Activated naive CD4-positive, alpha-beta T cell treated with anti-CD3 and anti-CD28 coated beads, Interleukin-2, amount 50 U/mL, for 24 hours (primary cell): ENCODE measurements around the gene CLEC2L.

ENCODE experiments used
- H3K27ac Mint-ChIP-seq: one replicate; pipeline ENCODE4 v1.8.0; 2021; ENCODE audit warnings: mild to moderate bottlenecking, mixed read lengths
- H3K27me3 Mint-ChIP-seq: one replicate; pipeline ENCODE4 v1.8.0; 2021; ENCODE audit warnings: mixed read lengths
- H3K36me3 Mint-ChIP-seq: one replicate; pipeline ENCODE4 v1.8.0; 2021; ENCODE audit warnings: mixed read lengths
- H3K4me1 Mint-ChIP-seq: one replicate; pipeline ENCODE4 v1.8.0; 2021; ENCODE audit warnings: mixed read lengths
- H3K4me3 Mint-ChIP-seq: one replicate; pipeline ENCODE4 v1.8.0; 2021; ENCODE audit warnings: mild to moderate bottlenecking, mixed read lengths
- H3K9me3 Mint-ChIP-seq: one replicate; pipeline ENCODE4 v1.8.0; 2021; ENCODE audit warnings: mixed read lengths

The CLEC2L gene

DNA sequence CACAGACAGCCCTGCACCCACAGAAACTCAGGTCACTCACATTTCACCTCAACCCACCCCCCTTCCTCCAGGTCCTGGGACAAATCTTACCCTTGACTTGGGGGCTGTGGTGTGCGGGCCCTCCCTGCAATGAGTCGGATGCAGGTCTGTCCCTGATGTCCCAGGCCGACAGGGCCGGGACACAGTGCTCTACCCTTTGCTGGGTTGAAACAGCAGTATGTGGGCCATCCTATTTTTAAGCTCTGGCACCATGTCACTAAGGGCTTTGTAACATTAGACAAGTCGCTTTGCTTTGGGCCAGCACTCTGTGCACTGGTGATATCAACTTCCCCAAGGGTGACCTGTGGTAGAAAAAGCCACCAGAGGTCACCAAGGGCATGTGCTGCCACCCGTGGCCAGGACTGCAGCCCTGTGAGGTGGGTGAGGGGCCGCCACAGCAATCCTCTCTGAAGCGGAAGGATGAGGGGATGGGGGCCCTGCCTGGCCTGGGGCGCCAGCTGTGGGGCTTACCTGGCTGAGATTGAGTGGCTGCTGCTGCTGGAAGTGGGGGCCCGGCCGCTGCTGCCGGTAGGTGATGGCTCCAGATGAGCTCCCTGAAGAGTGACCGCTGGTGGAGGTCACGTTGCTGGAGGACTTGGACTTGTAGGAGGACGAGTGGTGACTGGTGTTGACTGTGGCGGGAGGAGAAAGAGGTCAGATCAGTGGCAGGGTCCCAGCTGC, 51.3 kb downstream of the CLEC2L start:
- Mint-ChIP-seq H3K36me3 (peaks cover 9% of the 10 kb centered on the region), H3K4me3 (no peak overlapping the region), H3K27me3 (no peaks in the 10 kb centered on the region), H3K9me3 (no peaks in the 10 kb centered on the region), H3K4me1 (no peaks in the 10 kb centered on the region), H3K27ac (no peak overlapping the region)

DNA sequence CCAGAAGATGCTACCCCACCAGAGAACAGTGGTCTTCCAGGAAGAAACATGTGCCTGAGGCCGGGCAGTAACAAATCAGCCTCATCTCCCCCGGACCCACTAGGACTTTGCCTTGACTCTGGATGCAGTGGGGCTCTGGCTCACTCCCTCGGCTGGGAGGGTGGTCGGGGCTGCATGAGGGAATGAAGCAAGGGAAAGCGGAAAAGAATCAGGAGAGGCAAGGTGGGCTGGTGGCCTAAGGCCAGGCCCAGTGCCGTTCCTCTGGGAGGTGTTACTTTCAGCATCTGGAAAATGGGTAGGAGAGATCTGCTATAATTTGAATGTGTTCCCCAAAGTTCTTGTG, 51.8 kb downstream of the CLEC2L start:
- Mint-ChIP-seq H3K27me3 (no peaks in the 10 kb centered on the region), H3K9me3 (no peaks in the 10 kb centered on the region), H3K36me3 (peaks cover 10% of the 10 kb centered on the region), H3K4me3 (no peak overlapping the region), H3K27ac (no peak overlapping the region), H3K4me1 (no peaks in the 10 kb centered on the region)

DNA sequence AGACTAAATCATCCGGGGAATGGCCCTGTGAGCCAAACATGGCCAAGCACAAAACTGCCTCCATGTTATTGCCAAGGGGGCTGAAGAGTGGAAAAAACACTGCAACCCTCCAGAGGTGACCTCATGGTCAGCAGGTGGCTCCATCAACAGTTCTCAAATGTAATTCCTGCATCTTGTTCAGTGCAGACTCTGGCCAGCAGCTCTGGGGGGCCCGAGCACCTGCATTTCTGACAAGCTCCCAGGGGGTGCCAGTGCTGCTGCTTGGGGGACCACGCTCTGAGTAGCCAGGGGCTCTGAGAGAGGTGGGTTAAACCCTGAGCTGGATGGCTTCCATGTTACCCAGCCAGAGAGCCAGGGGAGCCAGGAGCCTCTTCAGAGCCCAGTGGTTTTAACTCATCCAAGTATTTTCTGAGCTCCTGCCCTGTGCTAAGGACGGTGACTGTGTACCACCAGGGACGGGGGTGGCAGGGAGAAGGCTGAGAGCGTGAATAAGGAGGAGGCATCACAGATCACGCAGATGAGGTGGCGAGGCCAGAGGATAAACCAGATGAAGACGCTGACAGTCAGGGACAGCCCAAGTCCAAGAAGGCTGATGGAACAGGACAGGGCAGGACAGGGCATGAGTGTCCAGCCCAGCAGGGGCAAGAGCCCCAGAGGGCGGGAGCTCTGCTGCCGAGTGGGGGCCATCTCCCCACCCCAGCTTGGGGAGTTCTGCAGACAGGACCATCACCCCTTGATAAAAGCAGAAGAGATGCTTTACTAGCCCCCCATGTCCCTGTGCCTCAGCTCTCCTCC, 52.9 kb downstream of the CLEC2L start:
- H3K27me3 Mint-ChIP-seq, result no peaks in the 10 kb centered on the region
- no peaks in the 10 kb centered on the region for H3K9me3 Mint-ChIP-seq
- peaks cover 12% of the 10 kb centered on the region for H3K36me3 Mint-ChIP-seq
- no peak overlapping the region for H3K27ac Mint-ChIP-seq
- no peaks in the 10 kb centered on the region for H3K4me1 Mint-ChIP-seq
- H3K4me3 Mint-ChIP-seq, result no peak overlapping the region

DNA sequence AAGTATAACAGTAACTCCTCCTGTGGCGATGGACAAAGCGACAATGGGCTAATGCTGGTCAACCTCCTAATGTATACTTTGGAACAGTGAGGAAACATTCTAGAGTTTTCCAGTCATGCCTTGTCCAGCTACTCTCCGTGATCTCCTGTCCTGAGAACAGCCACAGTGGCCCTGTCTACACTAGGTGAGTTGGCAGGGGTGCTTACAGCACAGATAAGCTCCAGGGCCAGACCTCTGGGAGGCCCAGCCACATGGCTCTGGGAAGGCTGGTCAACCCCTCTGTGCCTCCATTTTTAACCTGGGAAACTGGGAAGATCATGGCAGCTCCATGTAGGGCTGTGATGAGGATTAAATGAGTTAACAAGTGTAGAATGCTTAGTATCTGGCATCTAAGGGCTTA, 57.0 kb downstream of the CLEC2L start:
- H3K27ac Mint-ChIP-seq, result no peak overlapping the region
- H3K36me3 Mint-ChIP-seq, result peaks cover 8% of the 10 kb centered on the region
- no peaks in the 10 kb centered on the region for H3K27me3 Mint-ChIP-seq
- H3K9me3 Mint-ChIP-seq, result no peaks in the 10 kb centered on the region
- H3K4me3 Mint-ChIP-seq, result no peak overlapping the region
- H3K4me1 Mint-ChIP-seq, result peaks cover 8% of the 10 kb centered on the region

DNA sequence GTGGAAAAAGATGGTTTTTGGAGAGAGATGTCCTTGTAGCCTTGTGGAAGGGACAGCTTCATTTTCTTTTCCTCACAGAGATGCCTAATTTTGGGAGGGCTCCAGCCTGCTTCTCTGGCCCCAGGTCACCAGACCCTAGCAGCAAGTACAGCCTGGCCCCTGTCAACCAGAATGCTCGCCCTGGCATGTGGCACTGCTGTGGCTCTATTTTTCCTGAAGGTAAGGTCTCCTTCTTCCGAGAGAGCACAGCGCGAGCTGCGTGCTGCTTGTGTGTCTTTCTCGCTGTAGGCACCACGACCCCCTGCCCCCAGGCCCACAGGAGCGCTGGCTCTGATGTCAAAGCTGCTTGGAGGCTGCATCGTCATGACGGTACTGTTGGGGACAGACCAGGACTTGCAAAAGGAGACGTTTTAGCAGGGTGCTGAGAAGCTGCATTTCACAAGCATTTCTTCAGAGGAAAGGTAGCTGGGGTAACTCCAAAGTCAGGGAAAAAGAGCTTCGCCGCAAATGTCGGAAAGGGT, 58.7 kb downstream of the CLEC2L start:
- Mint-ChIP-seq H3K27ac (no peak overlapping the region), H3K4me1 (peaks cover 8% of the 10 kb centered on the region), H3K27me3 (no peaks in the 10 kb centered on the region), H3K36me3 (peaks cover 14% of the 10 kb centered on the region), H3K9me3 (no peaks in the 10 kb centered on the region), H3K4me3 (no peak overlapping the region)

DNA sequence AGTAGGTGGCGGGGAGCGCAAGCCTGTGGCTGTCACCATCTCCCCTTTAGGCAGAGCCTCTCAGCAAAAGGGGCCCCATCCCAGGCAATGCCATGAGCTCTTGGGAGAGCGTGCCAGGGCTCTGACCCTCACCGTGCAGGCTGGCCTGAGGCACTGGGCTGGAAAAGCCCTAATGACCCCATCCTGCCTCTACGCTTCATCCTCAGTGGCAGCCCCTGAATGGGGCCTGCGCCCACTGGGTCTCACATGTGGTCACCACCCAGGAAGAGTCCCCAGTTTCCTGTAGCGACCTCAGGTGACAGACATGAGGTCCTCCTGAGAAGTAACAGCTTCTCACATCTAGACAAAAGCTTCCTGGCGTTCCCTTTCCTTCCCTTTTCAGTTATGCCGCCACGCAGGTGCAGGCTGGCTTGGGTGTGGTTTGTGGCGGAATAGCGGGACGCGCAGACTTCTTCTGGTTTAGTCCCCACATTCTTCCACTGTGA, 59.2 kb downstream of the CLEC2L start:
- peaks cover 14% of the 10 kb centered on the region for H3K36me3 Mint-ChIP-seq
- H3K4me1 Mint-ChIP-seq, result peaks cover 8% of the 10 kb centered on the region
- H3K4me3 Mint-ChIP-seq, result no peak overlapping the region
- no peaks in the 10 kb centered on the region for H3K27me3 Mint-ChIP-seq
- no peaks in the 10 kb centered on the region for H3K9me3 Mint-ChIP-seq
- H3K27ac Mint-ChIP-seq, result no peak overlapping the region

DNA sequence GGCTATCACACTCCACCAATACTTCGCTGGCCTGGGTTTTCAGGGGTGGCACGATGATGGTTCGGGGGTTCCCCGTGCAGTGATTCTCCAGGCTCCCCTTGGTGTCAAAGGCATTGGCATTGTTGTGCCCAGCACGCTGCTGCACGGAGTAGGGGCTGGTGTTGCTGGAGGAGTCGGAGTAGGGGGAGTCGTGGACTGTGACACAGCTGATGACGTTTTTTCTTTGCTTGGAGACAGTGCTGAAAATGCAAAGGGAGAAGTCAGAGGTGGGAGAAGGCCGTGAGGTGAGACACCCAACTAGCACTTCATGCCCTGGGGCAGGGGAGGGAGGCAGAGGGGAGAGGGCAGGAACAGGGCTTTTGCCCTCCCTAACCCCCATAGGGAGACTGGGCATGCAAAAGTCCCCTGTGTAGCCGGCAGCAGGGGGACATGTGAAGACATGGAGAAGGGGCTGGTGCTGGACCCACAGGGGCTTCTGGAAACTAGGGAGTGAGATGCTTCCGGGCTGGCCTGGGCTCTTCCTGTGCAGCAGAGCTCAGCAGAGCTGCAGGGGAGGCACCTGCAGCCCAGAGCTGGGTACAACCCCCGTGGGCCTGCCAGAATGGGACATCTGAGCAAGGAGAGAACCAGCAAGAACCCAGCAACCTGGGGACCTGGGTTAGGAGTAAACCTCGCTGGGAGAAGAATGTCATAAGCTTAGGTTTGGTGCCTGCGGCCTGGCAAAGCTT, 60.5 kb downstream of the CLEC2L start:
- no peaks in the 10 kb centered on the region for H3K27me3 Mint-ChIP-seq
- peaks cover 14% of the 10 kb centered on the region for H3K36me3 Mint-ChIP-seq
- H3K27ac Mint-ChIP-seq, result no peak overlapping the region
- H3K9me3 Mint-ChIP-seq, result no peaks in the 10 kb centered on the region
- H3K4me3 Mint-ChIP-seq, result no peak overlapping the region
- peaks cover 8% of the 10 kb centered on the region for H3K4me1 Mint-ChIP-seq

DNA sequence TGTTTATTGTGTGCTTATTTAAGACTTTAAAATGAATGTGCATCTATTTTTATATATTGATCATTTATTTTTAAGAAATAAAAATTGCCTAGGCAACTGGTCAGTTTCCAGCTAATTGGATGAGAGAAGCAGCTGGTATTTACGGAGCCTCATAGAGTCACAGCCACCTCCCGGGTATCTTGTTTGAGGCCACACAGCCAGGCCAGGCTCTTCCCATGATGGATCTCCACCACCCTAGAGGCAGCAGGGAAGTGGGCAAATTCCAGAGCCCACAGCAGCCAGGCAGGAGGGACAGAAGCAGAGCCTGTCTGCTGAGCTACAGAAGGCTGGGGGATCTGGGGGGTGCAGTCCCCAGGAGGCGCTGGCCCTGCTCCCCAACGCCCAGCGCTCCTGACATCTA, 61.6 kb downstream of the CLEC2L start:
- Mint-ChIP-seq H3K36me3 (peaks cover 11% of the 10 kb centered on the region), H3K27me3 (no peaks in the 10 kb centered on the region)

DNA sequence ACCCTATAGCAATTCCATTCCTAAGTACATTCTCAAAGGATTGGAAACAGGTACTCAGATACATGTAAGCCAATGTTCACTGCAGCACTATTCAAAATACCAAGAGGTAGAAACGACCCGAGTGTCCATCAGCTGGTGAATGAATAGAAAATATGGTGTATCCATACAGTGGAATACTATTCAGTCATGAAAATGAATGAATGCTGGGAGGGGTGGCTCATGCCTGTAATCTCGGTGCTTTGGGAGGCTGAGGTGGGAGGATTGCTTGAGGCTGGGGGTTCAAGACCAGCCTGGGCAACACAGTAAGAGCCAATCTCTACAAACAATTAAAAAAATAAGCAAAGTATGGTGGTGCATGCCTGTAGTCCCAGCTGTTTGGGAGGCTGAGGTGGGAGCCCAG, 62.8 kb downstream of the CLEC2L start:
- Mint-ChIP-seq H3K36me3 (peaks cover 10% of the 10 kb centered on the region), H3K4me1 (peaks cover 8% of the 10 kb centered on the region), H3K27ac (no peak overlapping the region), H3K27me3 (no peaks in the 10 kb centered on the region), H3K4me3 (no peak overlapping the region), H3K9me3 (no peaks in the 10 kb centered on the region)

More for the DNA sequence above, 61.6 kb downstream of the CLEC2L start:
- no peak overlapping the region for H3K4me3 Mint-ChIP-seq
- H3K9me3 Mint-ChIP-seq, result no peaks in the 10 kb centered on the region
- H3K4me1 Mint-ChIP-seq, result peaks cover 8% of the 10 kb centered on the region
- H3K27ac Mint-ChIP-seq, result no peak overlapping the region

DNA sequence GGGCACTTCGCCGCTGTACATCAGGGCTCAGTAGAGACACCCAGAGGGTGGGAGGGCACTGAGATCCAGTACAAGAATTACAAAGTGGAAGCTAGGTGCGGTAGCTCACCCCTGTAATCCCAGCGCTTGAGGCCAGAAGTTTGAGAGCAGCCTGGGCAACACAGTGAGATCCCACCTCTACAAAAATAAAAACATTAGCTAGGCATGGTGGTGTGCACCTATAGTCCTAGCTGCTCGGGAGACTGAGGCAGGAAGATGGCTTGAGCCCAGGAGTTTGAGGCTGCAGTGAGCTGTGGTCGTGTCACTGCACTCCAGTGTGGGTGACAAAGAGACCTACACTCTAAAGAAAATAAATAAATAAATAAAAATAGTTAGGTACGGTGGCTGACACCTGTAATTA, 64.0 kb downstream of the CLEC2L start:
- Mint-ChIP-seq H3K27me3 (no peaks in the 10 kb centered on the region), H3K36me3 (peaks cover 13% of the 10 kb centered on the region), H3K27ac (no peak overlapping the region)

DNA sequence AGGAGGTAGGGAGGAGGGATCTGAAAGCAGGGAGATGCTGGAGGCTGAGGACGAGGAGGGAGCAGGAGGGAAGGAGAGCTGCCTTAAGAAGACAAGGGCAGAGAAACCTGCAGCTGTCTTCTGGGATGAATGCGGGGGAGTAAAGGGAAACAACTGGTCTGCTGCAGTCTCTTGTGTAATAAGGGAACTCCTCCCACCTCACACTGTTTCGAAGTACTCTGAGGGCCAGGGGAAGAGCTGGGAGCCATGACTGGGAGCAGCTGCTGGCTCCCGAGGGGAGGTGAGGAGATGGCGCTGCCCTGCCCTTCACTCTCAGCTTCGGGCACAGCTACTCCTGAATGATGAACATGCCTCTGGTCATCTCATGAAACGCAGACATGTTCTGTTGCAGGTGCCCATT, 65.1 kb downstream of the CLEC2L start:
- no peak overlapping the region for H3K27ac Mint-ChIP-seq
- no peak overlapping the region for H3K4me3 Mint-ChIP-seq

More for the DNA sequence above, 64.0 kb downstream of the CLEC2L start:
- no peak overlapping the region for H3K4me3 Mint-ChIP-seq
- no peaks in the 10 kb centered on the region for H3K9me3 Mint-ChIP-seq
- peaks cover 8% of the 10 kb centered on the region for H3K4me1 Mint-ChIP-seq

DNA sequence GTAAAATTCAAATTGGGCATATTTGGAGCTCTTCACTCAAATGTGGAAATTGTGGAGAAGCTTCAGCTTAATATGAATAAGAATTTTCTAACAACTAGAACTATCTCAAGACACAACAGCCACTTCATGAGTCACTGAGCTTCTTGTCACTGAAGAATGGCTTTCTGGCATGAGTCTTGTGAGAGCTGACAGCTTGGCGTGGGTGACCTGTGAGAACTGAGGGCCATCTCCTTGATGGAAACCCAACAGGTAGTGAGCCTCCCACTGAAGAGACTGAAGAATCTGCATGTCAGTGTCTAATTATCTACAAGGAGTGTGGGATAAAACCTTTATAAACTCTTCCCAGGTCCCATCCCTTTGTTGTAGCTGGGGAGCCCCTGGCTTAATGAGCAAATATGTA, 66.0 kb downstream of the CLEC2L start:
- Mint-ChIP-seq H3K27me3 (no peaks in the 10 kb centered on the region), H3K9me3 (no peaks in the 10 kb centered on the region), H3K27ac (peak overlapping the region; percentile 23), H3K36me3 (peaks cover 18% of the 10 kb centered on the region), H3K4me1 (no peaks in the 10 kb centered on the region), H3K4me3 (no peak overlapping the region)

More for the DNA sequence above, 65.1 kb downstream of the CLEC2L start:
- H3K9me3 Mint-ChIP-seq, result no peaks in the 10 kb centered on the region
- peaks cover 14% of the 10 kb centered on the region for H3K36me3 Mint-ChIP-seq
- no peaks in the 10 kb centered on the region for H3K27me3 Mint-ChIP-seq
- peaks cover 7% of the 10 kb centered on the region for H3K4me1 Mint-ChIP-seq

DNA sequence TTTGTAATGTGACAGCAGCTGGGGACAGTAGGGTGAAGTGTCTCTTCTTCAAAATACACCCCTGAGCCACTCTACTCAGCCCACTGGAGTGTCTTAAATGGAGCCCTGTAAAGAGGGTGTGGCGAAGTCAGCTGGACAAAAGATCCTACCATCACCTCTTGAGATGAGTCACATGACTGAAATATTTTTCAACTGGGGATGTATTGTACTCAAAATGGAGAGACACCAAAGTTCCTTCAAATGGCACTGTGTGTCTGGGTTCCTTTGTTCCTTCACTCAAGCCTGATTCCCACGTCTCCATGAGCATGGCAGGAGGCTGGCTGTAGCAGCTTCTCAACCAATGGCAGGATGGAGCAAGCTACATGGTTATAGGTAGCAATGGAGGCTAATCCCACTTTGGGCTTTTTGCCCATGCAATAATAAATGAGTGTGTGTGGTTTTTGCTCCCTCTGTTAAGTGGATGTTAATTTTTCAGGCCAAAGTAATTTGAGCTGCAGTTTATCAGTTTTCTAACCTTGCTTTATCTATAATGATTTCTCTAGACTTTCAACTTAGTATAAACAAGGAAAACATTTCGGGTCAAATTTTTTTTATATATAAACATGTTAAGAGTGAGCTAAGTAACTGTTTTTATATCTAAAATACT, 68.2 kb downstream of the CLEC2L start:
- peaks cover 18% of the 10 kb centered on the region for H3K36me3 Mint-ChIP-seq
- no peak overlapping the region for H3K4me3 Mint-ChIP-seq
- no peaks in the 10 kb centered on the region for H3K4me1 Mint-ChIP-seq
- H3K9me3 Mint-ChIP-seq, result no peaks in the 10 kb centered on the region
- H3K27me3 Mint-ChIP-seq, result no peaks in the 10 kb centered on the region
- no peak overlapping the region for H3K27ac Mint-ChIP-seq

DNA sequence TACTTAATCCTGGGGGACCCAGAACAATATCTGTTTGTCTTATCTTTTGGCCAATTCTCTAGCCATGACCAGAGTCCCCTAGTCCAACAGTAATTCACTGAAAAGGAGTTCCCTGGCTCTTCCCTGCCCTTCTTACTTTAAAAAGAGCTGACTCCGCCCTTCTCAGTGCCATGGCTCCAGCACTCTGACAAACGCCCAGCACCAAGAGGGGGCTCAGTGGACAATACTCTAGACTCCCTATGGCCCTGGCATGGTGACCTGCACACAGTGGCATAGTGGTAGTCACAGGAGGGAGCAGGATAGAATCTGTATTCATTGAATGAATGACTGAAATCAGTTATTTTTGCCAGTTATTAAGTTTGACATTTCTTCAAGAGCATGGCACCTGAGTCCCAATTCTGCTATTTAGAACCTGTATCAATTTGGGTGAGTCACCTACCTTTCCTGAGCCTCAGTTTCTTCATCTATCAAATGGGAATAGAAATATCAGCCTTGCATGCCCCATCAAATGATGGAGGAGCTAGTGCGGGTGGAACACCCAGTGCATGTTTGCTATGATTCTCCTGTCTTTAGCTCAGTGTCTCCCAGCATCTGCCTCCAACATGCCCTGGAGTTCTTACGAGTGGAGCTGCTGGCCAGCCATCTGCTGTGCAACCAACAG, 69.4 kb downstream of the CLEC2L start:
- Mint-ChIP-seq H3K27me3 (no peaks in the 10 kb centered on the region), H3K4me1 (no peaks in the 10 kb centered on the region), H3K36me3 (peaks cover 14% of the 10 kb centered on the region), H3K27ac (no peak overlapping the region), H3K4me3 (no peak overlapping the region), H3K9me3 (no peaks in the 10 kb centered on the region)

DNA sequence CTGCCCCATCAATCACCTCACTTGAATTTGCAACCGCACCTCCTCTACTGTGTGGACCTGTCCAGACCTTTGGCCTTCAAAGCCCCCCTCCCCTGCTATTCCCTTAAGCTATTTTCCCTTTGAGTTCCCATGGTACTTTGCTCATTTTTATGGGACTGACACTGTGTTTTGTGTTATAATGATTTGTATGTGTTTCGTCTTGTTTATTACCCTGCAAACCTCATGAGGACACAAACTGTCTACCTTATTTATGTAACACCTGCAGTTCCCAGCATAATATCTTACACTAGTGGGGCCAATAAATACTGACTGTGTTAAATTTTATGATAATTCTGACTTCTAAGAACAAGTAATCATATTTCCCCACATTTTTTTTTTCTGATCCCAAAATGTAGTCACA, 70.6 kb downstream of the CLEC2L start:
- no peak overlapping the region for H3K27ac Mint-ChIP-seq

More for the DNA sequence above, 70.6 kb downstream of the CLEC2L start:
- H3K9me3 Mint-ChIP-seq, result no peaks in the 10 kb centered on the region
- H3K4me1 Mint-ChIP-seq, result no peaks in the 10 kb centered on the region
- no peaks in the 10 kb centered on the region for H3K27me3 Mint-ChIP-seq
- H3K4me3 Mint-ChIP-seq, result no peak overlapping the region
- H3K36me3 Mint-ChIP-seq, result peaks cover 13% of the 10 kb centered on the region
